GM18873 (cell line): ENCODE measurements around the gene TRDMT1.
A peak's percentile ranks its signal among the peaks of the same experiment; 100 is the strongest.

Experiments
- ATAC-seq: cut with Tn5 transposase; IDR thresholded peaks from one replicate; pipeline ENCODE4 v1.9.1; 2021; ENCODE audit warnings: mild to moderate bottlenecking, moderate library complexity, moderate number of reproducible peaks; ENCODE audit not compliant: unreplicated experiment, low FRiP score

Gene TRDMT1

DNA sequence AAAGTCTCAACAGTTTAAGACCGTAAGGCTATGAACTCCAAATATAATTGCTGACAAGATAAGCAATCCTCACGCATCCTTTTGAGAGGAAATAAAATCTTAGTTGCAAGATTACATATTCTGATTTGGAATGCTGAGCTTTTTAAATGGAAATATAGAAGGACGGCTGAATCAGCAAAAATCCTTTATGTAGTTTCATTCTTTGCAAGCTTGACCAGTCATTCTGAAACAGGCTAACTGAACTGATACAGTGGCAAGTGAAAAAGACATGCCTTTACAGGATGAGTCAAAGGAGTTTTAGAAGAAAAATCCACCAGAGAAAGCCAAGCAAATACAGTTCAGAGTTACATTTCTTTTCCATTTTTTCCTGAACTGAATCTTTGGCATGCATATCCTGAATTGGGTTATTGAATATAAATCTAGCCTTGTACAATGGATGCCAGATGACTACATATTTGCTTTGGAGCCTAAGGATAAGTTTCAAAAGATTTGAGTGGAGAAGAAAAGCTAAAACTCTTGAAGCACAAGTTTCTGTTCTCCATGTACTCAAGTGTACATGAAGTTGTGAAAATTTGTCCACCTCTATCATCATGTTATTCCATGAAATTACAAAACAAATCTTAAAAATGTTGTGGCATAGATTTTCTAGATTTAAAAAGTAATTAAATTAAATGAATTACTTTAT, 30.9 kb upstream of the TRDMT1 start:
- no peak for ATAC-seq

DNA sequence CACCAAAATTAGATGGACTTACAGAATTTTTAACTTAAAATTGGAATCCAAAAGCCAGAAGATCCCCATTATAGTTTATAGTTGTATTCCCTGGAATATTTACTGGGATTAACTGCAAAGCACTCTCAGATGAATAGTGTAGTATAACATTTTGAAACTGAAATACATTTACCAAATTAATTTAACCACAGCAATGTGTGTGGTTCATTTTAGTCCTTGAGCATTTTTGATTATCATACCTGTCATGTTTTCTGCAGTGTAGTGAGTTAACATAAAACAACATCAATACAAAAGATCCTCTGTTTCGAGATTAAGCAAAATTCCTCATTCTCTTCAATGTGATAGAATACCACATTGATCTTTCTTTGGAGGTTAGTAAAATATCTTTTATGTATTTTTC, 30.3 kb upstream of the TRDMT1 start:
- ATAC-seq: no peak

DNA sequence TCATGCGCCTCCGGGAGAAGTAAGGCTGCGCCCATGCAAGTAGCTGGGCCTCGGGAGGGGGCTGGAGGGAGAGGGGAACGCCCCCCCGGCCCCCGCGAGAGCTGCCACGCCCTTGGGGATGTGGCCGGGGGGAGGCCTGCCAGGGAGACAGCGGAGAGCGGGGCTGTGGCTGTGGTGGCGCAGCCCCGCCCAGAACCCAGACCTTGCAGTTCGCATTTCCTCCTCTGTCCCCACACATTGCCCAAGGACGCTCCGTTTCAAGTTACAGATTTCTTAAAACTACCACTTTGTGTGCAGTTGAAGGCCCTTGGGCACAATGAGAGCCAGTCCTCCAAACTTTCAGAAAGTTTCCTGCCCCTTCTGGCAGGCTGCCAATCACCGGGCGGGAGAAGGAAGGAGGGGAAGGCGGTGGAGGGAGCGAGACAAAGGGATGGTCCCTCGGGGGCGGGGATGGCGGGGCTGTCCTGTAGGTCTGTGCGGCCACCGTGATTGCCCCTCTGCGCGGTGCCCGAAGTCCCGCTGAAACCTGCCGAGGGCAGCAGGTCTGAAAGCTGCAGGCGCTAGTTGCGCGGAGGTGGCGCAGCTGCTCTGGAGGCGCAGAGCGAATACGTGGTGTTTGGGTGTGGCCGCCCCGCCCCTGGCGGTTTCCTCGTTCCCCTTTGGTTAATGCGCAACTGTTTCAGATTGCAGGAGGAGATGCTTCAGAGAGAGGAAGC, 28.7 kb upstream of the TRDMT1 start:
- ATAC-seq: peak; percentile 40

DNA sequence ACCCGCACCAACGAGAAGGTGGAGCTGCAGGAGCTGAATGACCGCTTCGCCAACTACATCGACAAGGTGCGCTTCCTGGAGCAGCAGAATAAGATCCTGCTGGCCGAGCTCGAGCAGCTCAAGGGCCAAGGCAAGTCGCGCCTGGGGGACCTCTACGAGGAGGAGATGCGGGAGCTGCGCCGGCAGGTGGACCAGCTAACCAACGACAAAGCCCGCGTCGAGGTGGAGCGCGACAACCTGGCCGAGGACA, 28.2 kb upstream of the TRDMT1 start:
- ATAC-seq: no peak

DNA sequence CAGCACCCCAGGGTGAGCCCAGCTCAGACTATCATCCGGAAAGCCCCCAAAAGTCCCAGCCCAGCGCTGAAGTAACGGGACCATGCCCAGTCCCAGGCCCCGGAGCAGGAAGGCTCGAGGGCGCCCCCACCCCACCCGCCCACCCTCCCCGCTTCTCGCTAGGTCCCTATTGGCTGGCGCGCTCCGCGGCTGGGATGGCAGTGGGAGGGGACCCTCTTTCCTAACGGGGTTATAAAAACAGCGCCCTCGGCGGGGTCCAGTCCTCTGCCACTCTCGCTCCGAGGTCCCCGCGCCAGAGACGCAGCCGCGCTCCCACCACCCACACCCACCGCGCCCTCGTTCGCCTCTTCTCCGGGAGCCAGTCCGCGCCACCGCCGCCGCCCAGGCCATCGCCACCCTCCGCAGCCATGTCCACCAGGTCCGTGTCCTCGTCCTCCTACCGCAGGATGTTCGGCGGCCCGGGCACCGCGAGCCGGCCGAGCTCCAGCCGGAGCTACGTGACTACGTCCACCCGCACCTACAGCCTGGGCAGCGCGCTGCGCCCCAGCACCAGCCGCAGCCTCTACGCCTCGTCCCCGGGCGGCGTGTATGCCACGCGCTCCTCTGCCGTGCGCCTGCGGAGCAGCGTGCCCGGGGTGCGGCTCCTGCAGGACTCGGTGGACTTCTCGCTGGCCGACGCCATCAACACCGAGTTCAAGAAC, 27.7 kb upstream of the TRDMT1 start:
- ATAC-seq: peak; percentile 22

DNA sequence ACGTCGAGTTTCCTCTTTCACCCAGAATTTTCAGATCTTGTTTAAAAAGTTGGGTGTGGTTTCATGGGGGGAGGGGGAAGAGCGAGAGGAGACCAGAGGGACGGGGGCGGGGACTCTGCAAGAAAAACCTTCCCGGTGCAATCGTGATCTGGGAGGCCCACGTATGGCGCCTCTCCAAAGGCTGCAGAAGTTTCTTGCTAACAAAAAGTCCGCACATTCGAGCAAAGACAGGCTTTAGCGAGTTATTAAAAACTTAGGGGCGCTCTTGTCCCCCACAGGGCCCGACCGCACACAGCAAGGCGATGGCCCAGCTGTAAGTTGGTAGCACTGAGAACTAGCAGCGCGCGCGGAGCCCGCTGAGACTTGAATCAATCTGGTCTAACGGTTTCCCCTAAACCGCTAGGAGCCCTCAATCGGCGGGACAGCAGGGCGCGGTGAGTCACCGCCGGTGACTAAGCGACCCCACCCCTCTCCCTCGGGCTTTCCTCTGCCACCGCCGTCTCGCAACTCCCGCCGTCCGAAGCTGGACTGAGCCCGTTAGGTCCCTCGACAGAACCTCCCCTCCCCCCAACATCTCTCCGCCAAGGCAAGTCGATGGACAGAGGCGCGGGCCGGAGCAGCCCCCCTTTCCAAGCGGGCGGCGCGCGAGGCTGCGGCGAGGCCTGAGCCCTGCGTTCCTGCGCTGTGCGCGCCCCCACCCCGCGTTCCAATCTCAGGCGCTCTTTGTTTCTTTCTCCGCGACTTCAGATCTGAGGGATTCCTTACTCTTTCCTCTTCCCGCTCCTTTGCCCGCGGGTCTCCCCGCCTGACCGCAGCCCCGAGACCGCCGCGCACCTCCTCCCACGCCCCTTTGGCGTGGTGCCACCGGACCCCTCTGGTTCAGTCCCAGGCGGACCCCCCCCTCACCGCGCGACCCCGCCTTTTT, 26.9 kb upstream of the TRDMT1 start, which contains the start of gene VIM:
Gene VIM, plus strand, starts transcription at position 151 of the 925 bp plus-strand sequence. CDS start 1,182 bp downstream, outside the sequence.
- ATAC-seq: peak; percentile 35

DNA sequence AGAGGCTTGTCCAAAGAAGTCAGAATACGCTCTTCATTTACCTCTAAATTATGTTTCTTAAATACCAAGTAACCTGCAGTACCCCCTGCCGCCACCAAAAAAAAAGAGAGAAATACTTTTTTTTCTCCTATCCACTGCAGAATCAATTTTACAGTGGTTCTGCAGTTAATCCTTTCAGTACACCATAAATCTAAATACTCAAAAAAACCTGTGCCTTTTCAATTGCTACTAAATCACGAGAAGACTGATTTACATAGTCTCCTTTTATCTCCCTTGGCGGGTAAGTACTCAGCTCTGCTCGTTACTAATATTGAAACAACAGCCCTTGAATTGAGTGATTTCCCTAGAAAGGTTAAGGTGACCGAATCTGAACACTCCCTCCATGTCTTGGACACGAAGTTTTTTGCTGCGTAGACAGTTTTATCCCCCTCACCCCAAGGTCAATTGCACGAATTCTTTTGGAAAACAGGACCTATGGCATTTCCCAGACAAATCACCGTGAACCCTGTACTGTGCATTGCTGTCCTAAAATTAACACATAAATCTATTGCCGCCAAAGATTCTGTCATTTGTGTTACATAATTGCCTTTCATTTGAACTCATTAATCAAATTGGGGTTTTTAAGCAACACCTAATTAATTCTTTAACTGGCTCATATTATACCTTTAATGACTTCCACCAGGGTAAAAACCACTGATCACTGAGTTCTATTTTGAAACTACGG, 26.1 kb upstream of the TRDMT1 start:
- ATAC-seq: peak; percentile 33

DNA sequence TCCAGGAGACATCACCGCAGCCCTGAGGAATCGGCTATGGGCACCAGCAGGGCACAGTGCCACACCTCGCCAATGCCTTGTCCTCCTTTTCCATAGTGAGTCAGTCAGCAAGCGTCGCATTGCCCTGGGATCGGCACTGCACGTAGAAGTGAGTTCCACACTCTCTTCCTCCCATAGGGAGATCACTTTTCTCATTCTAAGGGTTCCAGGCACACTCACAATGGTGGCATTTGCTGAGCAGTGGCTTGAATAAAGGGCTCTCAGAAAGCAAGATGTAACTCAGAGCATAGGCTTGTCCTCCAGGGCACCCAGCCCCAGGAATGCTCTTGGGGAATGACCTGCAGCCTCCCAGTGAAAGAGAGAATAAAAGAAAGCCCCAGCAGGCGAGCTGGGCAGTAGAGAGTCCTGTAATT, 25.4 kb upstream of the TRDMT1 start:
- no peak for ATAC-seq

DNA sequence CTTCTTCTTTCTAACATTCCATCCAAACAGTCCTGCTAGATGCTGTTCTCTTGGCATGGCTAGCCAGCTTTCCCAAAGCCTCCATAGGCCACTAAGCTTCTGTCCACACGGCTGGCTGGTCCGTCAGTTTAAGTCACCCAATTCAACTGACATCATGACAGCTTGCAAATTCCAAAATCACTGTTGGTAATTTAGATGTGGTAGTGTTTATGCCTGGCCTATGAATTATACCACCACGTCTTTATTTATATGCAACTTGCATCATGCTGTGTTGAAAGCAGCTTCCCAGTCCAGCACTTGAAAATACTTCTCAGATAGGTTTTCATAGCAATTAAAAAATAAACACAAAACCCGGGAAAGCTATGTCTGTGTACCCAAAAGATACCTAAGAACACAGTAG, 24.3 kb upstream of the TRDMT1 start:
- no peak for ATAC-seq

DNA sequence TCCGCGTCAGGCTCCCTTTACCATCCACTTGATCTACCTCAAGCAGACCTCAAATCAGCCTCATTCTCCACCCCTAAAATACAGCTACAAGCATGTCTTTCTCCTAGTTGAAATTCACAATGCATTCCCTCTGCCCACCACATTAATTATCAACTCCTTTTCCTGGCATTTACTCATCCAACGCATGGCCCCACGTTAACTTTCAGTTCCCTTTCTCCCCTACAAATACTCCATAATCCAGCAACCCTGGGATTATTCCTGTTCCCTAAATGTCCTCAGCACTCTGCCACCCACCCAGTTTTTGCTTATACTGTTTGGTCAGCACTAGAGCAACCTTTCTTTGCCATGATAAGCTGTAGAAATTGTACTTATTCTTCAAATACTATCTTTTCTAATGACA, 20.9 kb upstream of the TRDMT1 start:
- no peak for ATAC-seq

DNA sequence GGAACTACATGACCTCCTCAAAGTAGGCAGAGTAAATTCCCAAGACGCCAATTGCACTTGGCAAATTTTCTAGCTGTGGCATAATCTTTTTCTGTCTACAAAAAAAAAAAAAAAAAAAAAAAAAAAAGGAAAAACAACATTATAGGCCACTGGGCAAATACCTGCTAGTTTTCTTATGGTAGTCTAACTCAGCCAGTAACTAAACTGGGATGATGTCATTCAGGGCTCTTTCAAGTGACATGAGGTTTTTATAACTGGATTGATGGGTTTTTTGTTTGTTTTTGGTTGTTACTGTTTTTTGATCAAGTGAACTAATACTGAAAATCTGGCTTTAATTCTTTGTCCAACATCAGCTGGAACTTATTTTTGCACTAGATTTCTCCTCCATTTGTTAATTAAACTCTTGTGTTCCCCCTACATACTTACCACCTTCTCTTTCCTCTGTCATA, 19.2 kb upstream of the TRDMT1 start:
- ATAC-seq: no peak

DNA sequence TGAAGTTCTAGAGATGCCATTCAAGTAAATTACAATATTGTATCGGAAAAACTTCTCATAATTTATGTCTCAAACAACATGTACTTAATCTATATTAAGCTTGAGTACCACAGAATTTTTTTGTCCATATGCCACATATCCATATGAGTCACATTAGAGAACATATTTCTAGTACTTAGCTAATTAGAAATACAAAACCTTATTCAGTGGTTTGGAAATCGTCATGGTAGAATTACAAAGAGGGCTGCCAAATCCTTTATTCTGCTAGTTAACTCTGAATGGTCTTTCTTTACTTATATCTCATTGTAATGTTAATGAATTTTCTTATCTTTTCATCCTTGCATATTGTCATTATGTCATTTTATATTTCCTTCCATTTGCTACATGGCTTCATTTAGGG, 17.6 kb upstream of the TRDMT1 start:
- no peak for ATAC-seq

DNA sequence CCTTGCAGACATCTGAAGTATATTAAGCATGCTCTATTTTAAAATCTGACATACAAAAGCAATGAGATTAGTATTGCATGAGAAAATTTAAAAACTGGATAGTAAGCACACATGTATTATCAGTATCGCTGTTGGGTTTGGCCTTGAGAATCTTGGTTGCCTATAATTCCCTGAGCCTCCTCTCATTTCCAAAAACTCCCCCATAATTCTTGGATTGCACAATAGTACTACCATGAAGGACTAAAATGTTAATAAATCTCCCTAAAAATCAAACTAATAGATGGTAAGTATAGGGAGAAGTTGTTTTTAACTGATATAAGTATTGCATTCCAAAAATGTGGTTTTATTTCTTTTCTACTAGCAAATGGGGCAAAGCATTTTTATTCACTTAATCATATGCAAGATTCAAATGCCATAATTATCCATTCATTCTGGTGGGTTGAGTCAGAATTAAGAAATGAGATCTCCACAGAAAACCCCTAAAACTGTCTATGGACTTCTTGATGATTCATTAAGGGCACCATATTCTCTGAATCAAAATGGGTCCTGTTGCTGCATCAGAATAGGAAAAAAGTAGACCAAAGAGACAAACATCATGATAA, 16.3 kb upstream of the TRDMT1 start:
- no peak for ATAC-seq

DNA sequence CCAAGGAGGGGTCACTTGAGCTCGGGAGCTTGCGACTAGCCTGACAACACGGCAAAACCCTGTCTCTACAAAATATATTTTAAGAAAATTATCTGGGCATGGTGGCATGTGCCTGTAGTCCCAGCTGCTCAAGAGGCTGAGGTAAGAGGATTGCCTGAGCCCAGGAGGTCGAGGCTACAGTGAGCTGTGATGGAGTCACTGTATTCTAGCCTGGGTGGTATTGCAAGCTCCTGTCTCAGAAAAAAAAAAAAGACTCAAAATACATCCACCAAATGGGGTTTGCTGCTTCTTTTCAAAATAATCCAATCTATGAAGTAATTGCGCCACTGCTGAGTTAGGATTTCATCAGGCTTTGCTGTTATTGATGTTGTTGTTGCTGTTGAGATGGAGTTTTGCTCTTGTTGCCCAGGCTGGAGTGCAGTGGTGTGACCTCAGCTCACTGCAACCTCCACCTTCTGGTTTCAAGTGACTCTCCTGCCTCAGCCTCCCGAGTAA, 15.5 kb upstream of the TRDMT1 start:
- no peak for ATAC-seq

DNA sequence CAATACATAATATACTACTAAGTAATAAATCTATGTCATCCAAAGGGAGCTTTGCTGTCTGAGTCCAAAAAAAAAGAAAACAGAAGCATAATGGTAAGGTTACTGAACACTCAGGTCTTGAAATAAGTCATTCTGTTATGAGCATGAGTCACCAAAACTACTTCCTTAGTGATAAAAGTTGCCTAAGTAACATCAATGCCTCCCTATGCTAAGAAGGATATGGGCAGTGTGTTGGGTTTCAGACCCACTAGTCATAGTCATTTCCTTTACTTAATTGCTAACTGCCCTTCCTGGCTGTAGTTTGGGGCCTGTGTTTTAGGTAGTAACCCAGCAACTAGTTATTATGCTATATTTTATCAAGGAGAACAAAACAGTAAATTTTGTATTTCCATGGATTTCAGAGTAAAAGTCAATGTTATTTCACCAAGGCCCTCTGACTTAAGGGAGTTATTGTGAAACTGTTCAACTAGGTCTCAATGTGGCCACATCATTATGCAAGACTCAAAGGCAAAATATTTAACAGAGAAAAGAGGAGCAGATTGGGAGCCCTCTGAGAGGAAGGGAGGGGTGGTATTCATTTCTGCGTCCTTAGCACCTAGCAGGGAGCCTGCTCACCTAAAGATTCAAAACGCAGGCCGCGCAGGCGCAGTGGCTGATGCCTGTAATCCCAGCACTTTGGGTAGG, 14.9 kb upstream of the TRDMT1 start:
- peak; percentile 100 for ATAC-seq

DNA sequence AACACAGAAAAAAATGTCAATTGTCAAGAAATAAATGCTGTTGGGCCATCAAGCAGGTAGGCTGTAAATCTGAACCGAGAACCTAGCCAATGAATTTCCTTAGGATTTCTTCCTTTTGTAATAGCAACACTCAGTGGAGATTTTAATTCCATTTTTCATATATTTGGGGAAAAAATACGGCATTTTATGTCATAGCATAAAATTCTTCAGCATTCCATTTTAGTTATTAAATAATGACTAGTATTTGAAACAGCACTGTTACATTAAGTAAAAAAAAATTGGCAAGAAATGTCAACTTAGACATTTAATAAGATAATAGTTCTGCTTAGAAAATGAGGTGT, 14.3 kb upstream of the TRDMT1 start:
- ATAC-seq: no peak

DNA sequence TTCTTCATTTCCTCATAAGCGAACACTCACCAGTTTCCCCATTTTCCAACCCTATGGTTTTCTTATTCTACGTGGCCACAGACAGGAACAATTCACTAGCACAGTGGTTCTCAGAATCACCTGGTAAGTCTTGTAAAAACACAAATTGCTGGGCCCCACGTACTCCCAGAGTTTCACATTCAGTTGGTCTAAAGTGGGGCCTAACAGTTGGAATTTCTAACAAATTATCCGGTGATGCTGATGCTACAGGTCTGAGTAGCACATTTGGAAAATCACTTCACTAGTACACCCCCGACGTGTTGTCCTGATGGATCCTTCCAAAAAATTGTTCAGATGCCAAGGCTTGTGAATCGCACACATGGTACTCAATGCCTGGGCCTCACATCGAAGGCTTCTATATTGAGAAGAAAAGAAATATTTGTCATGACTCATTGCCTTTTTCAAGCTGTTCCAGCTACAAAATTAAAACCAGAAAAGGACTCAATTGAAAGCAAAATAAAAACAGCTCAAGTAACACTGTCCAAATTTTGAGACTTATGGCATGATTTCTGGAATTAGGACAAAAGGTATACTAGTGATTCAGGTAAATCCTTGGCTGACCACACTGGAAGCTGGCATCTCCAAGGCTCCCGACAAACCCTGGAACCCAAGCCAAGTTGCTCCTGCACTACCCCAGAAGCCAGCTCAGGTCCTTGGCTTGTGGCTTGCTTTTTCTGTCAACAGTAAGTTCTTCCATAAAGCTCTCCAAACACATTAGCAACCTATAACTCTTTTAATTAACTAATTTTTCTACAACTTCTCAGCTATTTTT, 13.7 kb upstream of the TRDMT1 start:
- ATAC-seq: no peak

DNA sequence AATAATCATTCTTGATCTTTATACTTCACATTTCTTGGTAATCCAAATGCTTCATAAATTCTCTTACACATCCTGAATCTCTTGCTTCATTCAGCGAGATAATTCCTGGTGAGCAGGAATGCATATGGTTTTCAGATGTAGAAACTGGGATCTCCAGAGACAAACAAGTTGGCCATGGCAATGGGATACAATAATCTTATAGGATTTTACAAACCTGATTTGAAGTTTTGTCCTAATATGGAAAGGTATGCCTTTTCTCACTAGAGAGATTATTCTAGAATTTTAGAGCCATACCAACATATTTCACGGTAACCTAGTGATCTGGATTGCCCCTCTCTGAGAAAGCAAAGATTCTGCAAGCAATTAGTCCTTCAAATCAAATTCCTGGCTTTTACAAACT, 13.1 kb upstream of the TRDMT1 start:
- no peak for ATAC-seq
